Cardiac muscle cell (in vitro differentiated cells and primary cell): ENCODE measurements around the gene ZNF837. TPM values are rescaled to one million over a fixed set of nuclear protein-coding genes. Genes with fewer than 3 reads are reported as not detected.
A peak's percentile ranks its signal among the peaks of the same experiment; 100 is the strongest.
"Not testable (repeated sequence)": the region's sequence is repeated elsewhere in the genome, so short reads cannot be mapped to it uniquely, and the experiment has no call there.

Experiments used
- DNase-seq, 2 donors: peaks; one replicate each; pipeline versions ENCODE4 v3.0.0 to v3.0.0-alpha.2; 2010 to 2017; ENCODE audit warnings: low read depth in 1 of 2, low spot score in 1 of 2
- H3K27ac ChIP-seq: fragments of 200-600 bp; sonication (generic); 2 replicates; pipeline ENCODE4 v1.5.1; 2016
- H3K27me3 ChIP-seq: fragments of 200-600 bp; sonication (generic); 2 replicates; pipeline ENCODE4 v1.6.0; 2016; ENCODE audit warnings: control low read depth
- H3K36me3 ChIP-seq: fragments of 200-600 bp; sonication (generic); 2 replicates; pipeline ENCODE4 v1.5.1; 2016; ENCODE audit warnings: control low read depth
- H3K4me1 ChIP-seq: fragments of 200-600 bp; sonication (generic); 2 replicates; pipeline ENCODE4 v1.8.1; 2017; ENCODE audit warnings: low read depth, mild to moderate bottlenecking, mixed run types
- H3K4me3 ChIP-seq: fragments of 200-600 bp; sonication (generic); 2 replicates; pipeline ENCODE4 v1.5.1; 2016; ENCODE audit warnings: mild to moderate bottlenecking
- H3K9me3 ChIP-seq: fragments of 200-600 bp; sonication (generic); 2 replicates; pipeline ENCODE4 v1.5.1; 2017; ENCODE audit warnings: low read depth, mild to moderate bottlenecking, control low read depth
- CTCF ChIP-seq: IDR thresholded peaks from 2 replicates; pipeline ENCODE4 v1.5.1; 2012; ENCODE audit warnings: low read depth, mild to moderate bottlenecking, low read length
- polyA plus RNA-seq: library from polyadenylated mRNA; unstranded; fragments of >200 nt; fragmentation: Nextera tagmentation; extraction: Ambion mirVana; gene quantifications from 2 replicates; pipeline ENCODE4 v1.2.1, GENCODE V29; 2016
- total RNA-seq: library from RNA; depleted of rRNA; stranded (reverse); fragments of >200 nt; gene quantifications from 2 replicates; pipeline ENCODE4 v1.2.3, GENCODE V29; 2016

ZNF837 gene
- total and polyA plus RNA-seq, 2 experiments from 2014 or later: 8.9 to 9.1 TPM

DNA sequence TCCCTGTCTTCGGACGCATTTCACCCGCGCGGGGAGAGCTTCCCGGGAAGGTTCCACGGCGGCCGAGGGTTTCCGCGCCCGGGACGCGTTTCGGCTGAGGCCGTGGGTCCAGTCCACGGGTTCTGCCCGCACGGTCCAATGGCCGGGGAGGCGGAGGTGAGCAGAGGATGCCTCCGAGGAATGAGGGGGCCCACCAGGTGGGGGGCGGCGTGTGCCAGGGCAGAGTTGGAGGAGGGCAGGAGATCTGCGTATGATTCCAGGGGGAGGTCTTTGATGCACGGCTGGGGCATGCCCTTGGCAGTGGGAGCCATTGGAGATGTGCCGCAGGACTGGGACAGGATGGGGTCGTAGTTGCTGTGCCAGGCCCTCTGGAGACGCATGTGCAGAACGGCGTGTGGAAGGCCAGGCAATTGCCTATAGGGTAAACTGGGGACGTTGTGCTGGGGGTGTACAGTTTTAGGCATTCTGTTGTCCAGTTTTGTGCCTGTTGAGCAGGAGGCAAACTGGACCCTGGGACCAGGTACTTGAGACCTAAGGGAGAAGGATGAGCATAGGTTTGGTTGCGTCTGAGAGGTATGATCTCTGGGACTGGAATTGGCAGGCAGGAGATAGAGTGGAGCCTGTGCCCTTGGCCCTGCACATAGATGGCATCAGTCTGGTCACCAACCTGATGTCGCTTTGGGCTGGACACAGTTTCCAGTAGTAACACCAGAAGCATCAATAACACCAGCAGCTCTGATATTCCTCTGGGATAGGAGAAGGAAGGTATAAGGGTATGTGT lies 28.4 kb upstream of the ZNF837 start:
- H3K27ac ChIP-seq: no peak overlapping the region
- DNase-seq: peak in 1 of 2 donors; percentile 35
- H3K27me3 ChIP-seq: no peaks in the 10 kb centered on the region
- TF ChIP-seq CTCF: no peak
- peak overlapping the region; percentile 75 for H3K4me3 ChIP-seq
- no peaks in the 10 kb centered on the region for H3K9me3 ChIP-seq
- no peaks in the 10 kb centered on the region for H3K36me3 ChIP-seq
- H3K4me1 ChIP-seq: peaks cover 4% of the 10 kb centered on the region

DNA sequence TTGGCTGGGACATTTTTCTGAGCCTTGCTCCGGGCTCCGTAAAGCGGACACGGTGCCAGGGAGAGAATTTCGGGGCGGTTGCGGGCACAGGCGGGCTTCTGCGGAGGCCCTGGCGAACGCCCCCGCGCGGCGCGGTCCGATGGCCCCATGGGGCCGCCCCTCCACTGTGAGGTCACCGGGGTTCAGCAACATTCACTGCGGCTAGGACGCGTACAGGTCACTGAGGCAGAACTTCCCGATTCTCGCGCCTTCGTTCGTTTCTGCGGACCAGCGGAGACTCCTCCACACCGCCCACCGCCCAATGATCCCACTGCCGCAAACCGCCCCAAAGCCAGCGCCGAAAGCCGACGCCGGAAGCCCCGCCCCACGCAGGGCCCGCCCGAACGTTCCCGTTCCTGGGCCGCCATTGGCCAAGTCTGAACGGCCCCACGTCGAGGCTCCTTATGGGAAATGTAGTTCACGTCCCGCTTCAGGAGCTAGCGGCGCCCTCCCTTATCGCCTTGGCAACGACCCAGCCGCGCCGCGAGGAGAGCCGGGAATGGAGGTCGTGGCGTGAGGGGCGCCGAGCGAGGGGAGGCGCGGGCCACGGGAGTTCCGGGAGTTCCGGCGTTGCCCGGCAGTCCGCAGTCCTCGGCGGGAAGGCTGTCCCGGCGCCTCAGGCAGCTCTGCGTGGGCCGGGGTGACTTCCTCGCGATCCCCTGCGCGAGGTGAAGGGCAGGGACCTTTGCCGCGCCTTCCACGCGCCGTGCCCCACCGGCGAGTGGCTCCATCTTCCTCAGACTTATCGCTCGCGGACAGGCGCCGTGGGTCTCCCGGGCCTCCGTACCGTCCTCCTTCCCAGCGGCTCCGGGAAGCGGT lies 27.6 kb upstream of the ZNF837 start, which contains the start of gene ZNF584:
TSS of gene ZNF584 (plus strand) at position 498 of the 858 bp plus-strand sequence. CDS start 499 bp downstream, outside the sequence.
- Histone ChIP-seq H3K4me1 (peaks cover 4% of the 10 kb centered on the region), H3K27me3 (no peaks in the 10 kb centered on the region), H3K9me3 (no peaks in the 10 kb centered on the region), H3K27ac (peak within 1 kb of the TSS; percentile 78), H3K36me3 (no peaks in the 10 kb centered on the region), H3K4me3 (peak within 1 kb of the TSS; percentile 75)
- peak; percentile 25 for TF ChIP-seq CTCF
- peak; percentile 96 to 98 for DNase-seq

DNA sequence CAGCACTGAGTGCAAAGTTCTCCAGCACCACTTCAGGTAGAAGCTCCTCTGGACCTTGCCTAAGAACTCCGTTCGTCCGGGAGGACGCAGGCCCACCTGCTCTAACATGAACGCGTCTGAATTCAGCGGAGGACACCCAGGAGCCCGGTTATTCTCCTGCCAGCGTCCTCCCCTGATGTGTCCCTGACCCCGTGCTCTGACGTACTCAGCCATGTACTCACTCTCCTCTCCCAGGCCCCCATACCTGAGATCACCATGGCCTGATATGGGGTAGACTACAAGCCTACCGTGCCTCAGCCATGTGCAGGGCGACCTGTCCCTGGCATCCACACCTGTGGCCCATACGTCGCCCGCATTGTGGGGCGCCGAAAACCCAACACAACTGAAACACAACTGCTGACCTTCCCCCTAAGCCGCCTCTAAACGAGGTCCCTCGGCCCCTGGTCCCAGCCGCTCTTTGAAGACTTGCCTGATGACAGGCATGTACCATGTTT lies 26.9 kb upstream of the ZNF837 start:
- Histone ChIP-seq H3K9me3 (no peaks in the 10 kb centered on the region), H3K4me1 (peaks cover 4% of the 10 kb centered on the region), H3K36me3 (no peaks in the 10 kb centered on the region), H3K27me3 (no peaks in the 10 kb centered on the region), H3K4me3 (peak overlapping the region; percentile 75), H3K27ac (peak overlapping the region; percentile 78)
- TF ChIP-seq CTCF: no peak
- DNase-seq: no peak

GRCh38 chr19:58406818-58407657 lies 26.2 kb upstream of the ZNF837 start:
- Histone ChIP-seq H3K27ac (peak overlapping the region; percentile 78), H3K27me3 (no peaks in the 10 kb centered on the region), H3K36me3 (no peaks in the 10 kb centered on the region), H3K9me3 (no peaks in the 10 kb centered on the region), H3K4me1 (peaks cover 4% of the 10 kb centered on the region), H3K4me3 (peak overlapping the region; percentile 75)
- no peak for DNase-seq
- TF ChIP-seq CTCF: peak; percentile 40

DNA sequence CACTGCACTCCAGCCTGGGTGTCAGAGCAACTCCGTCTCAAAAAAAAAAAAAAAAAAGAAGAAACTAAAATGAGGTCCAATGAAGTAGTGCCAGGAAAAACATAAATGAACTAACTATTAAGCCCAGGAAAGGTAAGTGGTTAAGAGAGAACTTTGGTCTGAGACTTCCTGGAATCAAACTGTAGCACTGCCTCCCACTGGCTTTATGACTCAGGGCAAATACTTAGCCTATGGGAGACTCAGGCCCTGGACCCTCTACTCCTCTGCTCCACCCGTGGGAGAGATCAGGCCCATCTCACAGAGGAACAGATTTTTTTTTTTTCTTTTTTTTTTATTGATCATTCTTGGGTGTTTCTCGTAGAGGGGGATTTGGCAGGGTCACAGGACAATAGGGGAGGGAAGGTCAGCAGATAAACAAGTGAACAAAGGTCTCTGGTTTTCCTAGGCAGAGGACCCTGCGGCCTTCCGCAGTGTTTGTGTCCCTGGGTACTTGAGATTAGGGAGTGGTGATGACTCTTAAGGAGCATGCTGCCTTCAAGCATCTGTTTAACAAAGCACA lies 23.2 kb upstream of the ZNF837 start:
- H3K36me3 ChIP-seq, H3K27me3 ChIP-seq, H3K27ac ChIP-seq, H3K9me3 ChIP-seq, H3K4me3 ChIP-seq, DNase-seq: not testable (repeated sequence)
- H3K4me1 ChIP-seq: peaks cover 11% of the 10 kb centered on the region
